Measurements from ENCODE around the gene PRRX2.

The PRRX2 gene

GRCh38 chr9:129624947-129625346 is 40.5 kb upstream of the PRRX2 start:
- DNase-seq (ENCODE audit: low read depth): no peak
- H3K4me3 ChIP-seq (ENCODE audit: low read depth, low read length): no peak overlapping the region
- TF ChIP-seq, protein P1, sequence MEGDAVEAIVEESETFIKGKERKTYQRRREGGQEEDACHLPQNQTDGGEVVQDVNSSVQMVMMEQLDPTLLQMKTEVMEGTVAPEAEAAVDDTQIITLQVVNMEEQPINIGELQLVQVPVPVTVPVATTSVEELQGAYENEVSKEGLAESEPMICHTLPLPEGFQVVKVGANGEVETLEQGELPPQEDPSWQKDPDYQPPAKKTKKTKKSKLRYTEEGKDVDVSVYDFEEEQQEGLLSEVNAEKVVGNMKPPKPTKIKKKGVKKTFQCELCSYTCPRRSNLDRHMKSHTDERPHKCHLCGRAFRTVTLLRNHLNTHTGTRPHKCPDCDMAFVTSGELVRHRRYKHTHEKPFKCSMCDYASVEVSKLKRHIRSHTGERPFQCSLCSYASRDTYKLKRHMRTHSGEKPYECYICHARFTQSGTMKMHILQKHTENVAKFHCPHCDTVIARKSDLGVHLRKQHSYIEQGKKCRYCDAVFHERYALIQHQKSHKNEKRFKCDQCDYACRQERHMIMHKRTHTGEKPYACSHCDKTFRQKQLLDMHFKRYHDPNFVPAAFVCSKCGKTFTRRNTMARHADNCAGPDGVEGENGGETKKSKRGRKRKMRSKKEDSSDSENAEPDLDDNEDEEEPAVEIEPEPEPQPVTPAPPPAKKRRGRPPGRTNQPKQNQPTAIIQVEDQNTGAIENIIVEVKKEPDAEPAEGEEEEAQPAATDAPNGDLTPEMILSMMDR (IDR thresholded peaks at IDR 0.05; ENCODE audit: control insufficient read depth, extremely low read depth, insufficient read depth): no peak

GRCh38 chr9:129626079-129626624 is 39.3 kb upstream of the PRRX2 start, which contains the start of gene NTMT1:
NTMT1 (plus strand) TSS chr9:129626163; CDS start chr9:129632704, 6,541 bp downstream.
- H3K4me3 ChIP-seq (ENCODE audit: low read depth, low read length): peak within 1 kb of the TSS; percentile 98
- TF ChIP-seq, protein P1 (IDR thresholded peaks at IDR 0.05; ENCODE audit: control insufficient read depth, extremely low read depth, insufficient read depth): no peak
- no peak for DNase-seq (ENCODE audit: low read depth)

DNA sequence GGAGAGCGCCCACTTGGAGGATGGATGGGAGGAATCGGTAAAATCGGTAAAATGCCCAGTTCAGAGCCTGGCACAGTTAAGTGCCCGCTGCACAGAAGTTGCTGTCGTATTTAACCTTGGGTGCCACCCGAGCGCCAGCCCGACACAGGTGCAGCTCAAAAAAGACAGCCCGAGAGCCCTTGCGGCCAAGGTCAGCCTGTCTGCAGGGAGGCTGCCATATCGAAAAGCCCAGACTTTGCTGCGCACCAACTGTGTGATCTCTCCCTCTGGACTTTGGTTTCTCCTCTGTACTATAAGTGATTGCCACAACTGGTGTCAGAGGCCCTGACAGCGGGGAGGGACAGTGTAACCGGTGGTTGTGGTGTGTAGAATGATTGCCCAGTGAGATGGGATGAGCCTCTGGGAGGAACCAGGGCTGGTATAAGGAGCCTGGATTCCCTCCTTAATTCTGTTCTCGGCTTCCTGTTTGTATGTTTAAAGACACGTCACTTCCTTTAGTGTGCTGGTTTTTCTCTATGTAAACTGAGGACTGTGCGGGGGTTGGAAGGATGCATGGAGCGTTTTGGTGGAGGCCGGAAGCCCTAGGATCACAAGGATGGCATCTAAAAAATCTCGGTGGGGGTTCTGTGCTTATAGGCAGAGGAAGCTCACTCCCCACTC is 38.7 kb upstream of the PRRX2 start:
- DNase-seq (ENCODE audit: low read depth): no peak
- peak overlapping the region; percentile 98 for H3K4me3 ChIP-seq (ENCODE audit: low read depth, low read length)
- TF ChIP-seq, protein P1 (IDR thresholded peaks at IDR 0.05; ENCODE audit: control insufficient read depth, extremely low read depth, insufficient read depth): no peak

DNA sequence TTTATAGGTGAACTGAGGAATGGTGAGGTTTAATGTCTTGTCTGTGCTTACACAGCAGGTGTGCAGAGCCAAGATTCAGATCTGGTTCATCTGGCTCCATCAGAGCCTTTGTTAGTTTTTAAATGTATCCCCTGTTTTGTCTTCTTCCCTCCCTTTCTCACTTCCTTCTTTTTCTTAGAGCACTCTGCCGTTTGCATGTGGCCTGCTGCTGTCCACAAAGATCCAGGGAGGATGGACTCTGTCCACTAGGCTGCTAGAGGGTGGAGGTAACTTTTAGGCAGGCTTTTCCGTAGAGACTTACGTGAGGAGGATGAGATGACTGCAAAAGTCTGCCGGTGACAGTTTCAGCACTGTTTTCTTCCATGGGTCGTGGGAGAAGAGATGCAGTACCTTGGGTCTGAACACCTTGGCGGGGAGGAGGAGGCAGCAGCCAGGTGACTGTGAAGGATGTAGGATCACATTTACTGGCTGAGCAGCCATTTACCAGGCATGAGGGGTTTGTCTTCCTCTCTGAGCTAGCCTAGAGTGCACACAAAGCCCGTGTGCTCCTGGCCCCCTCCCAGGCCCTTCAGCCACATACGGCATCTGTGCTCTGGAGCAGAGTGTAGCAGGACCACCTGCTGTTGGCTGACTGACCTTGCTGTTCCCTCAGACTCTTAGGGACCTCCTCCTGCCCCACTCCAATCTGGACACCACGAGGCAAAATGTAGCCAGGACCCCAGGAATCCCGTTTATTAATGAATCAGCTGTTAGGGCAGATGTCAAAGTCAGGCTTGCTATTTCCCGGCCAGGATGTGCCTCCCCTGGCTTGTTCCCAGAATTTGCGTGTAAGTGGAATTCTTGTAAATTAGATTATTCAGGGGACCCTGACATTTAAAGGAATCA is 37.6 kb upstream of the PRRX2 start:
- TF ChIP-seq, protein P1 (IDR thresholded peaks at IDR 0.05; ENCODE audit: control insufficient read depth, extremely low read depth, insufficient read depth): no peak
- peak overlapping the region; percentile 98 for H3K4me3 ChIP-seq (ENCODE audit: low read depth, low read length)
- no peak for DNase-seq (ENCODE audit: low read depth)

DNA sequence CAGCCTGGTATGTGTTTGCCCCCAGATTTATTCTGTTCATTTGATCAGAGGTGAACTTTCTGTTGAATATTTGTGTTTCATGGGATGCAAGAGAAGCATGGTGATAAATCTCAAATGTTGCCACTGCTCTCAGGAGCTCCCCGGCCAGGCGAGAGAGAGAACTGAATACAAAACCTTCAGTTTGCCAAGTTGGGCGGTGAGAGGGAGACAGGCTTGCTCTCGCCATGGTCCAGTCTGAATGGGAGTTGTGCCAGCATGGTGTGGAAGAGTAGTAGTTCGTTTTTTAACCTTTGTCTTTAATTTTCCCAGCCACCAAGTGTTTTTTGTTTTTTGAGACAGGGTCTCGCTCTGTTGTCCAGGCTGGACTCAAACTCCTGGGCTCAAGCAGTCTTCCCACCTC is 36.7 kb upstream of the PRRX2 start:
- H3K4me3 ChIP-seq (ENCODE audit: low read depth, low read length): no peak overlapping the region
- TF ChIP-seq, protein P1 (IDR thresholded peaks at IDR 0.05; ENCODE audit: control insufficient read depth, extremely low read depth, insufficient read depth): no peak

DNA sequence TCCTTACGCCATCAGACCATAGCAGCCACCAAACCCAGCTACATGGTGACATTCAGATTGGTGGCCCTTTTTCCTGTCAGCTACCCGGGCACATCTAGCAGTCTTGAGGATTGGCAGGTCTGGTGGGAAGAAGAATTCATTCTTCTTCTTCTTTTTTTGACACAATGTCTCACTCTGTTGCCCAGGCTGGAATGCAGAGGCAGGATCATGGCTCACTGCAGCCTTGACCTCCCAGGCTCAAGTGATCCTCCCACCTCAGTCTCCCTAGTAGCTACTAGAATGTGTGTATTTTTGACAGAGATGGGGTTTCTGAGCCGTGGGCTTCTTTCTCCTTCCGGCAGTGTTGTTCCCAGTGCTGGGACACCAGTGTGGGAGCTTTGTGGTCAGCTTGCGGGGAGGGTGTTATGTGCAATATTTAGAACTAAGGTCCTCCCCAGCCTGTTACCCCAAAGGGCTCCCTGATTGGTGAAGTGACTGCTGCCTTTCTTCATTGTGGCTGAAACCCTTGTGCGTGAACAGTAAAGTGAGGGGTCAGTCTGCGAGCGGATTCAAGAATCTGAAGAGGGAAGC is 36.1 kb upstream of the PRRX2 start:
- no peak overlapping the region for H3K4me3 ChIP-seq (ENCODE audit: low read depth, low read length)
- no peak for DNase-seq (ENCODE audit: low read depth)
- TF ChIP-seq, protein P1 (IDR thresholded peaks at IDR 0.05; ENCODE audit: control insufficient read depth, extremely low read depth, insufficient read depth): no peak

More for the DNA sequence above, 36.7 kb upstream of the PRRX2 start:
- no peak for DNase-seq (ENCODE audit: low read depth)

Measured in LNCaP clone FGC (cell line).